Mesendoderm (in vitro differentiated cells): ENCODE data around the gene DKK1.

ENCODE experiments used
- DNase-seq: peaks from one replicate; pipeline ENCODE4 v3.0.0; 2013
- H2AK5ac ChIP-seq: 2 replicates; pipeline ENCODE4 v1.6.1; 2013; ENCODE audit warnings: low read length, inconsistent platforms
- H2BK120ac ChIP-seq: 2 replicates; pipeline ENCODE4 v1.6.1; 2013; ENCODE audit warnings: low read depth, mild to moderate bottlenecking, low read length, moderate library complexity, mixed read lengths
- H2BK15ac ChIP-seq: replicated peaks from 2 replicates; pipeline ENCODE4 v1.6.1; 2013; ENCODE audit warnings: low read depth, mild to moderate bottlenecking, moderate library complexity
- H2BK5ac ChIP-seq: 2 replicates; pipeline ENCODE4 v1.6.1; 2013; ENCODE audit warnings: low read length, inconsistent platforms
- H3K18ac ChIP-seq: 2 replicates; pipeline ENCODE4 v1.6.1; 2013; ENCODE audit warnings: mild to moderate bottlenecking, low read length, mixed read lengths
- H3K23ac ChIP-seq: one replicate; pipeline ENCODE4 v1.6.1; 2013; ENCODE audit warnings: low read length
- H3K27ac ChIP-seq: 2 replicates; pipeline ENCODE4 v1.5.1; 2013; ENCODE audit warnings: low read depth, mild to moderate bottlenecking, inconsistent platforms, low read length, moderate library complexity
- H3K27me3 ChIP-seq: 2 replicates; pipeline ENCODE4 v1.6.1; 2013; ENCODE audit warnings: low read length, control low read depth, mild to moderate bottlenecking, inconsistent platforms; ENCODE audit not compliant: insufficient read depth, poor library complexity
- H3K36me3 ChIP-seq: 2 replicates; pipeline ENCODE4 v1.6.1; 2013; ENCODE audit warnings: low read length, inconsistent platforms; ENCODE audit not compliant: control insufficient read depth, insufficient read depth
- H3K4ac ChIP-seq: one replicate; pipeline ENCODE4 v1.6.1; 2013; ENCODE audit warnings: low read depth, mild to moderate bottlenecking, low read length, moderate library complexity
- H3K4me1 ChIP-seq: 2 replicates; pipeline ENCODE4 v1.6.1; 2013; ENCODE audit warnings: low read depth, low read length, inconsistent platforms; ENCODE audit not compliant: control insufficient read depth
- H3K4me2 ChIP-seq: 2 replicates; pipeline ENCODE4 v1.6.1; 2013; ENCODE audit warnings: low read length
- H3K4me3 ChIP-seq: 2 replicates; pipeline ENCODE4 v1.5.1; 2013; ENCODE audit warnings: mild to moderate bottlenecking, low read length
- H3K56ac ChIP-seq: one replicate; pipeline ENCODE4 v1.6.1; 2013; ENCODE audit warnings: low read length
- H3K79me1 ChIP-seq: 2 replicates; pipeline ENCODE4 v1.6.1; 2013; ENCODE audit warnings: low read length, inconsistent platforms
- H3K79me2 ChIP-seq: 2 replicates; pipeline ENCODE4 v1.6.1; 2013; ENCODE audit warnings: mild to moderate bottlenecking, low read length; ENCODE audit not compliant: control insufficient read depth, insufficient read depth
- H3K9ac ChIP-seq: 2 replicates; pipeline ENCODE4 v1.6.1; 2013; ENCODE audit warnings: low read length, inconsistent platforms
- H4K5ac ChIP-seq: one replicate; pipeline ENCODE4 v1.6.1; 2013; ENCODE audit warnings: low read length
- H4K8ac ChIP-seq: one replicate; pipeline ENCODE4 v1.6.1; 2013; ENCODE audit warnings: low read depth, mild to moderate bottlenecking, control low read depth, low read length, moderate library complexity
- WGBS: extraction: QIAGEN DNeasy Blood & Tissue Kit; methylation state at CpG from one replicate; pipeline ENCODE4 v1.1.7; 2013; ENCODE audit warnings: low lambda C conversion rate, missing lambda C conversion rate; ENCODE audit not compliant: insufficient coverage; ENCODE audit errors: extremely low coverage; 5-methylcytosine and 5-hydroxymethylcytosine counted together

DKK1 gene

GRCh38 chr10:52287866-52288265 is 26.2 kb upstream of the DKK1 start:
- Histone ChIP-seq H3K4me3 (no peak overlapping the region), H2AK5ac (no peak overlapping the region), H3K79me2 (no peaks in the 10 kb centered on the region), H3K9ac (no peak overlapping the region), H3K4ac (no peak overlapping the region), H3K23ac (no peak overlapping the region), H2BK15ac (no peak overlapping the region), H3K4me2 (no peak overlapping the region), H4K5ac (no peak overlapping the region), H2BK120ac (no peak overlapping the region), H3K27me3 (no peaks in the 10 kb centered on the region), H3K36me3 (no peaks in the 10 kb centered on the region), H3K79me1 (no peaks in the 10 kb centered on the region), H3K56ac (no peak overlapping the region), H2BK5ac (no peak overlapping the region), H3K4me1 (no peaks in the 10 kb centered on the region), H3K27ac (no peak overlapping the region), H3K18ac (no peak overlapping the region), H4K8ac (no peak overlapping the region)
- 100% methylated on average over 1 of the region's 1 CpG for WGBS
- no peak for DNase-seq

GRCh38 chr10:52297747-52298146 is 16.3 kb upstream of the DKK1 start:
- H2BK5ac ChIP-seq = no peak overlapping the region
- H3K27ac ChIP-seq = no peak overlapping the region
- H2BK15ac ChIP-seq = no peak overlapping the region
- no peak for DNase-seq
- no peaks in the 10 kb centered on the region for H3K36me3 ChIP-seq
- no peaks in the 10 kb centered on the region for H3K4me1 ChIP-seq
- no peak overlapping the region for H3K4me2 ChIP-seq
- no peak overlapping the region for H3K4ac ChIP-seq
- H3K18ac ChIP-seq = no peak overlapping the region
- H3K9ac ChIP-seq = no peak overlapping the region
- no peak overlapping the region for H2BK120ac ChIP-seq
- WGBS = no CpG with 5 or more reads among the region's 4 CpGs
- no peak overlapping the region for H2AK5ac ChIP-seq
- H3K56ac ChIP-seq = no peak overlapping the region
- no peaks in the 10 kb centered on the region for H3K27me3 ChIP-seq
- no peaks in the 10 kb centered on the region for H3K79me2 ChIP-seq
- no peak overlapping the region for H4K8ac ChIP-seq
- H3K23ac ChIP-seq = no peak overlapping the region
- H4K5ac ChIP-seq = no peak overlapping the region
- no peak overlapping the region for H3K4me3 ChIP-seq
- H3K79me1 ChIP-seq = no peaks in the 10 kb centered on the region

GRCh38 chr10:52300599-52301277 is 13.3 kb upstream of the DKK1 start:
- H3K4me3 ChIP-seq = no peak overlapping the region
- no peak for DNase-seq
- no peaks in the 10 kb centered on the region for H3K79me1 ChIP-seq
- no peak overlapping the region for H2BK5ac ChIP-seq
- no peaks in the 10 kb centered on the region for H3K27me3 ChIP-seq
- no peaks in the 10 kb centered on the region for H3K4me1 ChIP-seq
- WGBS = no CpG with 5 or more reads among the region's 4 CpGs
- no peak overlapping the region for H4K5ac ChIP-seq
- H2BK120ac ChIP-seq = no peak overlapping the region
- no peak overlapping the region for H2BK15ac ChIP-seq
- H2AK5ac ChIP-seq = no peak overlapping the region
- no peaks in the 10 kb centered on the region for H3K79me2 ChIP-seq
- no peak overlapping the region for H3K4me2 ChIP-seq
- no peak overlapping the region for H3K4ac ChIP-seq
- H3K23ac ChIP-seq = no peak overlapping the region
- H3K27ac ChIP-seq = no peak overlapping the region
- no peak overlapping the region for H4K8ac ChIP-seq
- no peaks in the 10 kb centered on the region for H3K36me3 ChIP-seq
- no peak overlapping the region for H3K18ac ChIP-seq
- no peak overlapping the region for H3K9ac ChIP-seq
- H3K56ac ChIP-seq = no peak overlapping the region

- DNase-seq = peak; percentile 86
- no CpG with 5 or more reads among the region's 40 CpGs for WGBS
- H4K8ac ChIP-seq = no peak overlapping the region
Measured at GRCh38 chr10:52308251-52309031, 5.6 kb upstream of the DKK1 start.

GRCh38 chr10:52312942-52313255 is 1.2 kb upstream of the DKK1 start:
- Histone ChIP-seq H3K56ac (peak overlapping the region; percentile 81), H4K5ac (no peak overlapping the region), H3K4me2 (peak overlapping the region; percentile 97), H3K23ac (no peak overlapping the region), H3K27me3 (peaks cover 1% of the 10 kb centered on the region), H2BK5ac (no peak overlapping the region), H2BK15ac (no peak overlapping the region), H4K8ac (no peak overlapping the region), H2AK5ac (no peak overlapping the region), H3K27ac (no peak overlapping the region), H3K18ac (no peak overlapping the region), H3K4ac (no peak overlapping the region), H3K9ac (peak overlapping the region; percentile 57), H3K4me1 (no peaks in the 10 kb centered on the region), H3K79me1 (no peaks in the 10 kb centered on the region), H3K36me3 (no peaks in the 10 kb centered on the region), H3K79me2 (peaks cover 7% of the 10 kb centered on the region), H2BK120ac (no peak overlapping the region), H3K4me3 (no peak overlapping the region)
- no peak for DNase-seq
- 100% methylated on average over 1 of the region's 3 CpGs for WGBS

More at GRCh38 chr10:52308251-52309031, 5.6 kb upstream of the DKK1 start:
- Histone ChIP-seq H3K18ac (peak overlapping the region; percentile 62), H3K4ac (no peak overlapping the region), H2BK5ac (no peak overlapping the region), H3K4me1 (no peaks in the 10 kb centered on the region), H3K23ac (no peak overlapping the region), H3K36me3 (no peaks in the 10 kb centered on the region), H4K5ac (no peak overlapping the region), H3K27ac (peak overlapping the region; percentile 30), H3K79me1 (no peaks in the 10 kb centered on the region), H3K4me3 (no peak overlapping the region), H2AK5ac (no peak overlapping the region), H3K9ac (peak overlapping the region; percentile 53), H3K56ac (peak overlapping the region; percentile 51), H2BK15ac (no peak overlapping the region), H3K79me2 (no peaks in the 10 kb centered on the region), H3K4me2 (peak overlapping the region; percentile 22), H2BK120ac (no peak overlapping the region), H3K27me3 (peaks cover 1% of the 10 kb centered on the region)
